ENCODE results near the gene ASXL1.

ASXL1 gene

DNA sequence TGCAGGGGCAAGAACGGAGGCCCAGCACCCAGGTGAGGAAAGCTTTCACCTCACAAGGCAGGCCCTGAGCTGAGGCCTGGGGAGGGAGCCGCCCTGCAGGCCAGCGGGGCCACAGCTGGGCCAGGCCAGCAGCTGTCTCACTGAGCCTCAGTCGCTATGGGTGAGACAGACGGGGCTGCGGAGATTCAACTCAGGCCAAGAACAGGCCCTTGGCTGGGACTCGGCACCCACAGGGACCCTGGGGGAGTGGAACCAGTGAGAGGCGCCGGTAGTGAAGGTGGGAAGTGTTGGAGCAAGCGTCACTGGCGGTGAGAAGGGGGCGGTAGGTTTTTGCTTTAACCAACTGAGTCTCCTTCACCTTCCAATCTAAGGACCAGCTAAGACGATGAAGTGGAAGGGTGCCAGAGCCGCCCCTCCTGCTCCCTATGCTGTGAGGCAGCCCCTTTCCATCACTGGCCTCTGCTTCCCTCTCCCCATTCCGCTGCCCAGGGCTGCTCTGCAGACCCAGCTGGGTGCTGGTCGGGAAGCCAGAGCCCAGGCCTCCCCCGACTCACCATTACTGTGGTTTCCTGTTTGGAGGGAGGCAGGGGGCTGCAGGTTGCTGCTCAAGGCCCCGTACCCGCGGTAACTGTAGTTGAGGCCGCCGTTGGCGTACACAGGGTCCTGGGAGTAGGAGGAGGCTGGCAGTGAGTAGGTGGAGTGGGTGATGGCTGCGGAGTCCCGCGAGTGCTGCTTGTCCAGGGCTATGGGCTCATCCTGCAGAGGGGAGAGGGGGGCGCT, 93.7 kb downstream of the ASXL1 start:
- no peak for TF ChIP-seq CTCF (IDR thresholded peaks at IDR 0.05)
- no peak for DNase-seq
- Histone ChIP-seq H3K9me3 (no peaks in the 10 kb centered on the region), H3K4me3 (no peak overlapping the region), H3K36me3 (peaks cover 0 to 39% (median 19%) of the 10 kb centered on the region in 3 donors), H3K27ac (no peak overlapping the region), H3K4me1 (peaks cover 4 to 16% (median 5%) of the 10 kb centered on the region in 4 donors), H3K27me3 (no peaks in the 10 kb centered on the region)
- intact Hi-C loops (cut with DNase I; ENCODE audit: low total_unique reads), result loop anchor here (10.0 kb wide), 2 partner anchors 117 to 247 kb away; partner anchors contain the start of genes PLAGL2 and POFUT1

- peaks cover 0 to 34% (median 19%) of the 10 kb centered on the region in 3 donors for H3K36me3 ChIP-seq
These were observed 94.8 kb downstream of the ASXL1 start for GRCh38 chr20:32452776-32453466.

DNA sequence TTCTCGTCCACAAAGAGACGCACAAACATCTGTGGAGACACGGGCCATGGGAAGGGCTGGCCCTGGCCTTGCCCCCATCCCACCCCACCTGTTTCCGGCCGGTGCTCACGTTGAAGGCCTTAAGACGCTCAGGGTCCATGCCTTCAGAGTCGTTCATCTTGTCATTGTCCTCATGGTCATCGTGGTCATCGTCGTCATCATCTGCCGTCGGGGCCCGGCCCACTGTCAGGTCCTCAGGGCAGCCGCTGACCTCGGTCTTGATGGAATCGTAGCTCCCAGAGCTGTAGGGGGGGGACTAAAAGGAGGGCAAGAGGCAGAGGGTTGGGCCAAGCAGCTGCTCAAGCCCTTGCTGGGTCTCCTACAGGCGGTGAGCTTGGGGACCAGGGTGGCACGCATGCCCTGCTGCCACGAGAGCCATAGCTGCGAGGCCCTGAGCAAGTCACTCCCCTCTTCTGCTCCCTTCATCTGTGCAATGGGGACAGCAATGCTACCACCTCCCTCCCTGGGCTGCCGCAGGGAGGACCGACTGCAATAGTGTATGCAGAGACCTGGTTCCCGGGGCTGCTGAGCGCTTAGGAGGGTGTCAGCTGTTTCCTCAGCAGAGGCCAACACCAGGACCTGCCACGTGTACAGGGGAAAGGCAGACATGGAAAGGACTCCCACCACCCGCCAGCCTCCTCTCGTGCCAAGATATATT, 95.5 kb downstream of the ASXL1 start:
- peaks cover 7 to 23% (median 14%) of the 10 kb centered on the region in 4 donors for H3K4me1 ChIP-seq
- intact Hi-C loops (cut with DNase I; ENCODE audit: low total_unique reads), result loop anchor here (10.0 kb wide), 2 partner anchors 119 to 249 kb away; partner anchors contain the start of genes PLAGL2 and POFUT1

More at GRCh38 chr20:32452776-32453466, 94.8 kb downstream of the ASXL1 start:
- no peak overlapping the region for H3K27ac ChIP-seq
- intact Hi-C loops (cut with DNase I; ENCODE audit: low total_unique reads), result loop anchor here (10.0 kb wide), 2 partner anchors 118 to 248 kb away; partner anchors contain the start of genes PLAGL2 and POFUT1
- no peak for TF ChIP-seq CTCF (IDR thresholded peaks at IDR 0.05)
- DNase-seq, result no peak
- H3K4me3 ChIP-seq, result no peak overlapping the region
- no peaks in the 10 kb centered on the region for H3K27me3 ChIP-seq
- H3K9me3 ChIP-seq, result no peaks in the 10 kb centered on the region
- peaks cover 7 to 26% (median 14%) of the 10 kb centered on the region in 4 donors for H3K4me1 ChIP-seq

GRCh38 chr20:32454164-32455145, 96.3 kb downstream of the ASXL1 start:
- peaks cover 0 to 34% (median 19%) of the 10 kb centered on the region in 3 donors for H3K36me3 ChIP-seq
- no peak for DNase-seq
- peaks cover 7 to 17% (median 14%) of the 10 kb centered on the region in 4 donors for H3K4me1 ChIP-seq
- no peaks in the 10 kb centered on the region for H3K27me3 ChIP-seq
- TF ChIP-seq CTCF (IDR thresholded peaks at IDR 0.05), result no peak
- H3K9me3 ChIP-seq, result no peaks in the 10 kb centered on the region
- no peak overlapping the region for H3K4me3 ChIP-seq
- no peak overlapping the region for H3K27ac ChIP-seq
- intact Hi-C loops (cut with DNase I; ENCODE audit: low total_unique reads), result loop anchor here (10.0 kb wide), 2 partner anchors 120 to 250 kb away; partner anchors contain the start of genes PLAGL2 and POFUT1

More for the DNA sequence above, 95.5 kb downstream of the ASXL1 start:
- TF ChIP-seq CTCF (IDR thresholded peaks at IDR 0.05), result no peak
- no peaks in the 10 kb centered on the region for H3K9me3 ChIP-seq
- DNase-seq, result no peak
- H3K4me3 ChIP-seq, result no peak overlapping the region
- H3K36me3 ChIP-seq, result peaks cover 0 to 34% (median 19%) of the 10 kb centered on the region in 3 donors
- H3K27me3 ChIP-seq, result no peaks in the 10 kb centered on the region
- H3K27ac ChIP-seq, result no peak overlapping the region

Data from tibial artery (tissue), 4 donors.